HEK293 (cell line): ENCODE results near the gene STIM1.

Experiments
- TCF7L2 ChIP-seq: IDR thresholded peaks from 2 replicates; pipeline ENCODE4 v1.6.1; 2011; ENCODE audit warnings: low read depth, mild to moderate bottlenecking, inconsistent platforms, low read length, moderate library complexity, borderline replicate concordance
- ZNF777 ChIP-seq: fragments of 450-650 bp; formaldehyde crosslinking; IDR thresholded peaks from 2 replicates; pipeline ENCODE4 v1.5.1; 2017; ENCODE audit warnings: missing biosample characterization, missing genetic modification characterization, borderline replicate concordance
- TF ChIP-seq, protein P1 (sequence below): fragments of 450-650 bp; formaldehyde crosslinking; IDR thresholded peaks from 2 replicates; pipeline ENCODE4 v1.5.1; 2016; ENCODE audit warnings: missing biosample characterization, missing genetic modification characterization
- TF ChIP-seq, protein P2 (sequence below): fragments of 450-650 bp; formaldehyde crosslinking; IDR thresholded peaks from 2 replicates; pipeline ENCODE4 v1.5.1; 2016; ENCODE audit warnings: missing biosample characterization, missing genetic modification characterization
- TF ChIP-seq, protein P3 (sequence below): fragments of 450-650 bp; formaldehyde crosslinking; IDR thresholded peaks from 2 replicates; pipeline ENCODE4 v1.5.1; 2016; ENCODE audit warnings: missing biosample characterization, missing genetic modification characterization

DNA sequence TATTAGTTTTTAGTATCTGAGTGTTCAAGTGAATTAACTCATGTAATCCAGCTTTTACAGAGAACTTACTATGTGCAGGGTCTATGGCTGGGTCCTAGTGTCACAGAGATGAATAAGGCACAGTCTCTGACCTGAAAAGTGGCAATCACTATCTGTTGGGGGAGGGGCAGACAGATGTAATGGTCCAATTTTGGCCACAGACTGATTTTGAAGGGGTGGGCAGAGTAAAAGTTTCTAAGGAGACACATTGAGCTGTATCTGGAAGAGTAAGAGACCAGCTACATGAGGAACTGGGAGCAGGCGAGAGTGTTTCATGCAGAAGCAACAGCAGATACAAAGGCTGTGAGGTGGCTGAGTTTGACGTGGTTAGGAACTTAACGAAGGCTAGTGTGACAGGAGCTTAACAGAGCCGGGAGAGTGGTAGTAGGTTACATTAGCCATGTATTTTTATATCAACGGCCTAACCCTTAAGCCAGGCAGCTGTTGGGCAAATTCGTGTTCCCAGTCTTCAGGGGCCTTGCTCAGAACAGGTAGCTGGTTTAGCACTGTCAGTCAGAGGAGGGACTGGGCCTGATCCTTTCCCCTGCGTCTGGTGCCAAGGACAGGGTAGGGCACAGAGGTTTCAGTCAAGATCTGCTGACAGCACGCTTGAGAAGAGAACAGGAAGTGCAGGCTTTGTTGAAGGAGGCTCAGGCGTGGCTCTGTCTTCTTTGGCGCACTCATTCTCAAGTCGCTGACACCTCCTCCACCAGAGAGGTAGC is 1.4 kb upstream of the STIM1 start:
- TF ChIP-seq, protein P1, sequence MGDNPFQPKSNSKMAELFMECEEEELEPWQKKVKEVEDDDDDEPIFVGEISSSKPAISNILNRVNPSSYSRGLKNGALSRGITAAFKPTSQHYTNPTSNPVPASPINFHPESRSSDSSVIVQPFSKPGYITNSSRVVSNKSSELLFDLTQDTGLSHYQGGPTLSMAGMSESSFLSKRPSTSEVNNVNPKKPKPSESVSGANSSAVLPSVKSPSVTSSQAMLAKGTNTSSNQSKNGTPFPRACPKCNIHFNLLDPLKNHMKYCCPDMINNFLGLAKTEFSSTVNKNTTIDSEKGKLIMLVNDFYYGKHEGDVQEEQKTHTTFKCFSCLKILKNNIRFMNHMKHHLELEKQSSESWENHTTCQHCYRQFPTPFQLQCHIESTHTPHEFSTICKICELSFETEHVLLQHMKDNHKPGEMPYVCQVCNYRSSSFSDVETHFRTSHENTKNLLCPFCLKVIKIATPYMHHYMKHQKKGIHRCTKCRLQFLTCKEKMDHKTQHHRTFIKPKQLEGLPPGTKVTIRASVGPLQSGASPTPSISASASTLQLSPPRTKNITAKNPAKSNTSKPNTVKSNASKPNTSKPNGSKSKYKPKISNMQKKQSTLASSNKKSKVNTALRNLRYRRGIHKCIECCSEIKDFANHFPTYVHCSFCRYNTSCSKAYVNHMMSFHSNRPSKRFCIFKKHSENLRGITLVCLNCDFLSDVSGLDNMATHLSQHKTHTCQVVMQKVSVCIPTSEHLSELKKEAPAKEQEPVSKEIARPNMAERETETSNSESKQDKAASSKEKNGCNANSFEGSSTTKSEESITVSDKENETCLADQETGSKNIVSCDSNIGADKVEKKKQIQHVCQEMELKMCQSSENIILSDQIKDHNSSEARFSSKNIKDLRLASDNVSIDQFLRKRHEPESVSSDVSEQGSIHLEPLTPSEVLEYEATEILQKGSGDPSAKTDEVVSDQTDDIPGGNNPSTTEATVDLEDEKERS (tag by site-specific recombination) = no peak
- TF ChIP-seq, protein P2, sequence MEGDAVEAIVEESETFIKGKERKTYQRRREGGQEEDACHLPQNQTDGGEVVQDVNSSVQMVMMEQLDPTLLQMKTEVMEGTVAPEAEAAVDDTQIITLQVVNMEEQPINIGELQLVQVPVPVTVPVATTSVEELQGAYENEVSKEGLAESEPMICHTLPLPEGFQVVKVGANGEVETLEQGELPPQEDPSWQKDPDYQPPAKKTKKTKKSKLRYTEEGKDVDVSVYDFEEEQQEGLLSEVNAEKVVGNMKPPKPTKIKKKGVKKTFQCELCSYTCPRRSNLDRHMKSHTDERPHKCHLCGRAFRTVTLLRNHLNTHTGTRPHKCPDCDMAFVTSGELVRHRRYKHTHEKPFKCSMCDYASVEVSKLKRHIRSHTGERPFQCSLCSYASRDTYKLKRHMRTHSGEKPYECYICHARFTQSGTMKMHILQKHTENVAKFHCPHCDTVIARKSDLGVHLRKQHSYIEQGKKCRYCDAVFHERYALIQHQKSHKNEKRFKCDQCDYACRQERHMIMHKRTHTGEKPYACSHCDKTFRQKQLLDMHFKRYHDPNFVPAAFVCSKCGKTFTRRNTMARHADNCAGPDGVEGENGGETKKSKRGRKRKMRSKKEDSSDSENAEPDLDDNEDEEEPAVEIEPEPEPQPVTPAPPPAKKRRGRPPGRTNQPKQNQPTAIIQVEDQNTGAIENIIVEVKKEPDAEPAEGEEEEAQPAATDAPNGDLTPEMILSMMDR = no peak
- TF ChIP-seq ZNF777 (tag by site-specific recombination) (no peak), TCF7L2 (no peak)
- TF ChIP-seq, protein P3, sequence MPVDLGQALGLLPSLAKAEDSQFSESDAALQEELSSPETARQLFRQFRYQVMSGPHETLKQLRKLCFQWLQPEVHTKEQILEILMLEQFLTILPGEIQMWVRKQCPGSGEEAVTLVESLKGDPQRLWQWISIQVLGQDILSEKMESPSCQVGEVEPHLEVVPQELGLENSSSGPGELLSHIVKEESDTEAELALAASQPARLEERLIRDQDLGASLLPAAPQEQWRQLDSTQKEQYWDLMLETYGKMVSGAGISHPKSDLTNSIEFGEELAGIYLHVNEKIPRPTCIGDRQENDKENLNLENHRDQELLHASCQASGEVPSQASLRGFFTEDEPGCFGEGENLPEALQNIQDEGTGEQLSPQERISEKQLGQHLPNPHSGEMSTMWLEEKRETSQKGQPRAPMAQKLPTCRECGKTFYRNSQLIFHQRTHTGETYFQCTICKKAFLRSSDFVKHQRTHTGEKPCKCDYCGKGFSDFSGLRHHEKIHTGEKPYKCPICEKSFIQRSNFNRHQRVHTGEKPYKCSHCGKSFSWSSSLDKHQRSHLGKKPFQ (tag by site-specific recombination) = no peak
